Kasumi-1 (cell line): ENCODE results near the gene CDK14.
"Not testable (repeated sequence)": the region's sequence is repeated elsewhere in the genome, so short reads cannot be mapped to it uniquely, and the experiment has no call there.

Experiments used
- DNase-seq, 2 experiments: peaks; one replicate each; lab custom pipeline; 2025; lab: John Stamatoyannopoulos, UW

The CDK14 gene

GRCh38 chr7:90759710-90760109 lies 163.6 kb downstream of the CDK14 start:
- no peak for DNase-seq

GRCh38 chr7:90760892-90761291 lies 164.8 kb downstream of the CDK14 start:
- no peak for DNase-seq

GRCh38 chr7:90761584-90761983 lies 165.5 kb downstream of the CDK14 start:
- DNase-seq = no peak

- no peak for DNase-seq
Observed at GRCh38 chr7:90763108-90763507, 167.0 kb downstream of the CDK14 start.

- DNase-seq = no peak
Observed at GRCh38 chr7:90764848-90765570, 168.9 kb downstream of the CDK14 start.

- DNase-seq = no peak
Observed at GRCh38 chr7:90766814-90767564, 170.9 kb downstream of the CDK14 start.

GRCh38 chr7:90768301-90768700 lies 172.2 kb downstream of the CDK14 start:
- DNase-seq = no peak

GRCh38 chr7:90769036-90769435 lies 172.9 kb downstream of the CDK14 start:
- DNase-seq = no peak

GRCh38 chr7:90769566-90769965 lies 173.4 kb downstream of the CDK14 start:
- not testable (repeated sequence) for DNase-seq

- no peak for DNase-seq
Observed at GRCh38 chr7:90771281-90771680, 175.2 kb downstream of the CDK14 start.

GRCh38 chr7:90772410-90772809 lies 176.3 kb downstream of the CDK14 start:
- peak; percentile 23 to 27 for DNase-seq

GRCh38 chr7:90773269-90773668 lies 177.1 kb downstream of the CDK14 start:
- no peak for DNase-seq

- DNase-seq = no peak
Observed at GRCh38 chr7:90774706-90775105, 178.6 kb downstream of the CDK14 start.

GRCh38 chr7:90775383-90775965 lies 179.4 kb downstream of the CDK14 start:
- no peak for DNase-seq

GRCh38 chr7:90777041-90777440 lies 180.9 kb downstream of the CDK14 start:
- no peak for DNase-seq

- no peak for DNase-seq
Observed at GRCh38 chr7:90777465-90777864, 181.3 kb downstream of the CDK14 start.

GRCh38 chr7:90777886-90778285 lies 181.8 kb downstream of the CDK14 start:
- no peak for DNase-seq

- DNase-seq = no peak
Observed at GRCh38 chr7:90788052-90788451, 191.9 kb downstream of the CDK14 start.

- no peak for DNase-seq
Observed at GRCh38 chr7:90789736-90790306, 193.7 kb downstream of the CDK14 start.

GRCh38 chr7:90791596-90791995 lies 195.5 kb downstream of the CDK14 start:
- no peak for DNase-seq

- no peak for DNase-seq
Observed at GRCh38 chr7:90792301-90792700, 196.2 kb downstream of the CDK14 start.

- not testable (repeated sequence) for DNase-seq
Observed at GRCh38 chr7:90794234-90794633, 198.1 kb downstream of the CDK14 start.

GRCh38 chr7:90797596-90797995 lies 201.5 kb downstream of the CDK14 start:
- no peak for DNase-seq
